Immature natural killer cell (primary cell): Measurements from ENCODE around the gene SMCO4. TPM values are rescaled to one million over a fixed set of nuclear protein-coding genes. Genes with fewer than 3 reads are reported as not detected.

Experiments
- DNase-seq, 3 donors: peaks; one replicate each; pipeline ENCODE4 v3.0.0; 2022; ENCODE audit warnings: mixed read lengths in 1 of 3
- H3K27ac Mint-ChIP-seq, 6 donors: one replicate each; pipeline ENCODE4 v1.8.0; 2020; ENCODE audit warnings: mixed read lengths in 6 of 6, mild to moderate bottlenecking in 5 of 6, inconsistent platforms in 4 of 6, moderate library complexity in 3 of 6
- H3K27me3 Mint-ChIP-seq, 3 donors: one replicate each; pipeline ENCODE4 v1.8.0; 2020 to 2021; ENCODE audit warnings: low read depth in 3 of 3, mild to moderate bottlenecking in 3 of 3, mixed read lengths in 3 of 3, moderate library complexity in 3 of 3, inconsistent platforms in 1 of 3
- H3K36me3 Mint-ChIP-seq, 3 donors: one replicate each; pipeline ENCODE4 v1.8.0; 2020; ENCODE audit warnings: mixed read lengths in 3 of 3, inconsistent platforms in 2 of 3, mild to moderate bottlenecking in 2 of 3
- H3K4me1 Mint-ChIP-seq, 2 donors: one replicate each; pipeline ENCODE4 v1.8.0; 2020; ENCODE audit warnings: inconsistent platforms in 2 of 2, mild to moderate bottlenecking in 2 of 2, mixed read lengths in 2 of 2, moderate library complexity in 1 of 2
- H3K4me3 Mint-ChIP-seq, 5 donors: one replicate each; pipeline ENCODE4 v1.8.0; 2020; ENCODE audit warnings: mild to moderate bottlenecking in 5 of 5, mixed read lengths in 5 of 5, inconsistent platforms in 3 of 5, moderate library complexity in 3 of 5
- H3K9me3 Mint-ChIP-seq, 6 donors: one replicate each; pipeline ENCODE4 v1.8.0; 2020; ENCODE audit warnings: mild to moderate bottlenecking in 6 of 6, mixed read lengths in 6 of 6, inconsistent platforms in 4 of 6, moderate library complexity in 3 of 6
- polyA plus RNA-seq, 3 donors: library from polyadenylated mRNA; unstranded; fragments of 300-500 nt; fragmentation: Illumina TruSeq; gene quantifications; one replicate each; pipeline ENCODE4 v1.2.3, GENCODE V29; 2021

SMCO4 gene
- polyA plus RNA-seq, 3 donors from 2014 or later: 10.2 to 11.1 (median 10.3) TPM

DNA sequence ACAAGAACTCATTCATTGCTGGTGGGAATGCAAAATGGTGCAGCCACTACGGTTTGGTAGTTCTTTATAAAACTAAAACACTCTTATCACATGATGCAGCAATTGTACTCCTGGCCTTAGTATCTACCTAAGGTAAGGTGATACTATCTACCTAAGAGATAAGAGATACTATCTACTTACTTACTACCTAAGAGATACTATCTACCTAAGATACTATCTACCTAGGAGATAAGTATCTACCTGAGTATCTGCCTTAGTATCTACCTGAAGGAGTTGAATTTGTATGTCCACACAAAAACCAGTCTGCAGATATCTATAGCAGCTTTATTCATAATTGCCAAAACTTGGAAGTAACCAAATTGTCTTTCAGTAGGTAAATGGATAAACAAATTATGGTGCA, 29.0 kb upstream of the SMCO4 start:
- H3K4me3 Mint-ChIP-seq: no peak overlapping the region
- peaks cover 0 to 2% (median 0%) of the 10 kb centered on the region in 3 donors for H3K27me3 Mint-ChIP-seq
- H3K27ac Mint-ChIP-seq: no peak overlapping the region
- H3K36me3 Mint-ChIP-seq: no peaks in the 10 kb centered on the region
- H3K4me1 Mint-ChIP-seq: no peaks in the 10 kb centered on the region
- H3K9me3 Mint-ChIP-seq: peaks cover 0 to 1% (median 0%) of the 10 kb centered on the region in 6 donors
- no peak for DNase-seq

DNA sequence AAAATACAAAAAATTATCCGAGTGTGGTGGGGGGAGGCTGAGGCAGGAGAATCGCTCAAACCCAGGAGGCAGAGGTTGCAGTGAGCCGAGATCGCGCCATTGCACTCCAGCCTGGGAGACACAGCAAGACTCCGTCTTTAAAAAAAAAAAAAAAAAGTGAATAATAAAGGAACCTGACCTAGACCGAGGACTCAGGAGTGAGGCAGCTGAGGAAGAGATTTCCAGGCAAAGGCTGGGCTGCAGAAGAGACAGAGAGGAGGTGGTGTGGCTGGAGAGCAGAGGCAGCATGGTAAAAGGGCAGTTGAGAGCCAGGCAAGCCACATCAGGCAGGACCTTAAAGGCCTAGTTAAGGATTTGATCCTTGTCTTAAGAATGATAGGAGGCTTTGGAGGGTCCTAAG, 28.4 kb upstream of the SMCO4 start:
- H3K36me3 Mint-ChIP-seq: no peaks in the 10 kb centered on the region
- H3K9me3 Mint-ChIP-seq: peaks cover 0 to 1% (median 0%) of the 10 kb centered on the region in 6 donors
- no peak overlapping the region for H3K27ac Mint-ChIP-seq
- no peak overlapping the region for H3K4me3 Mint-ChIP-seq
- no peaks in the 10 kb centered on the region for H3K4me1 Mint-ChIP-seq
- peaks cover 0 to 4% (median 2%) of the 10 kb centered on the region in 3 donors for H3K27me3 Mint-ChIP-seq
- DNase-seq: no peak

DNA sequence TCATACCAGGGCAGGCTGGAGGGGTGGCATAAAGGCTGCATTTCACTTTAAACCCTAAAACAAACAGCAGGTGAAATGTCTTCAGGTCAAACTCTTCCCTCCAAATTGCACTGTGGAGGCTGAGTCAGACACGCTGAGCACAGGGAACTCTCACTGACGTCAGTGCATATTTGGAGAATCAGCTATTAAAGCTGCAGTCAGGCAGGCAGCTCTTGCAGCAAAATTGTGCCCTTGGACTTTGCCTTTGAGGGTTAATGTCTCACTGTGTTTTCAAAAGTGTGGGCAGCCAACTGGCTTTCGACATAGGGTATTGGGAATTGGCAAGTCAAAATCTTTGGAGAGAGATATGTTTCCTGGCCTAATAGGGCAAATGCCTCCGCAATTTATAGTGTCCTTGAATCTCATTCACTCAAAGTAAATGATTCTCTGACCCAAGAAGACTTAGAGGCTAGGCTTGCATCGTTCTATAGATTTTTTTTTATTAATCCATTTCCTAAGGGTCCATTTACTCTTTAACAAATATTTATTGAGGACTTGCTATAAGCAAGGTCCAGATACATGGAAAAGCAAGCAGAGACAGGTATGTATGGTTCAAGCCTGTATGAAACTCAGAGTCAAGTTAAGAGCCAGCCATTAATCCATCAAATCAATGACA, 27.7 kb upstream of the SMCO4 start:
- DNase-seq: no peak
- Mint-ChIP-seq H3K4me1 (no peaks in the 10 kb centered on the region), H3K27ac (no peak overlapping the region), H3K4me3 (no peak overlapping the region), H3K36me3 (no peaks in the 10 kb centered on the region), H3K27me3 (peaks cover 0 to 4% (median 2%) of the 10 kb centered on the region in 3 donors), H3K9me3 (peaks cover 0 to 1% (median 0%) of the 10 kb centered on the region in 6 donors)

DNA sequence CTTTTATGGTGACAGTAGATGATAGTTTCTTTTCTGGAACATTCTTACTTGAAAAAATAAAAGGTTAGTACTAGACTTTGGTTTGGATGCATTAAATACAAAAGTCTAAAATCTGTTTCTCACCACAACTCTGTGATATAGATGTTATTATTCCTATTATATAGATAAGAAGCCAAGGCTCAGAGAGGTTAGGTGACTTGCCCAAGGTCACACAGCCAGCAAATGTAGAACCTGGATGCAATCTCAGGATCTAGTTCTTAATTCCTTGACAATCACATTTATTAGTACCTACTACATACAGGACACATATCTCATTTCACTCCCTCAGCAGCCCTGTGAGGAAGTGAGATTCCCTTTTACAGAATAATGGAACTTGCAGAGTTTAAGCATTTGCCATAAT, 26.3 kb upstream of the SMCO4 start:
- Mint-ChIP-seq H3K4me3 (no peak overlapping the region), H3K4me1 (no peaks in the 10 kb centered on the region), H3K9me3 (peaks cover 0 to 1% (median 0%) of the 10 kb centered on the region in 6 donors), H3K27me3 (peaks cover 0 to 5% (median 0%) of the 10 kb centered on the region in 3 donors), H3K36me3 (no peaks in the 10 kb centered on the region), H3K27ac (no peak overlapping the region)
- no peak for DNase-seq

DNA sequence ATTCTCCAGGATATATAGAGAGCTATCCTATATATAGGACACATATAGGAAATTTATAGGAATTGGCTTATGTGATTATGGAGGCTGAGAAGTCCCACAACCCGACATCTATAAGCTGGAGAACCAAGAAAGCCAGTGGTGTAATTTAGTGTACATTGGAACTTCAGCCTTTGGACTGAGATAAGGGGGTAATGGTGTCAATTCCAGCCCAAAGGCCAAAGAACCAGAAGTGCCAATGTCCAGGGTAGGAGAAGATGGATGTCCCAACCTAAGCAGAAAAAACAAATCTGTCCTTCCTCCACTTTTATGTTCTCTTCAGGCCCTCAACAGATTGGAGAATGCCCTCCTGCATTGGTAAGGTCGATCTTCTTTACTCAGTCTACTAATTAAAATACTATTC, 25.5 kb upstream of the SMCO4 start:
- Mint-ChIP-seq H3K4me1 (no peaks in the 10 kb centered on the region), H3K9me3 (peaks cover 0 to 1% (median 0%) of the 10 kb centered on the region in 6 donors), H3K4me3 (no peak overlapping the region), H3K36me3 (no peaks in the 10 kb centered on the region), H3K27ac (no peak overlapping the region), H3K27me3 (peaks cover 0 to 5% (median 2%) of the 10 kb centered on the region in 3 donors)
- no peak for DNase-seq

DNA sequence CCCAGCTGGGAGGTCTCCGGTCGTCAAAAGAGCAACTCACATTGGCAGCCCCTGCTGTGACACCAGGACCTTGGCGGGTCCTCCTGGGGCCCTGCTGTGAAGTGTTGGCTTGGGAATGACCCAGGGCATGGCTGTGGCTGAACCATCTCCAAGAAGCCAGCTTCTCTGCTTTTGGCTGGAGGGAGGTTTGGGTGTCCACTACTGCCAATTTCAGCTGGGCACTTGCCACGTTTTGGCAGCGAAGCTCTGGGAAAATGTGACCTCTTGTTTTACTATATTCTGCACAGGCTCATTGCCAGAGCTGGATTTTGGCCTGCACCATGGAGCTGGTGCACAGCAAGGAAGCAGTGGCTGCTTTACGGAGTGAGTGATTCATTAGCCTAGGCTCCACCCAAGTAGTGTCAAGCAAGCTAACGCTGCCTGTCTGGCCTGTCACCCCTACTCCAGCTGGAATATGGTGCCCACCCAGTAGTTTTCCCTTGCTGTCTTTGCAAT, 24.3 kb upstream of the SMCO4 start:
- DNase-seq: no peak
- Mint-ChIP-seq H3K27me3 (peaks cover 0 to 6% (median 5%) of the 10 kb centered on the region in 3 donors), H3K27ac (no peak overlapping the region), H3K9me3 (peaks cover 0 to 1% (median 0%) of the 10 kb centered on the region in 6 donors), H3K36me3 (no peaks in the 10 kb centered on the region), H3K4me3 (no peak overlapping the region), H3K4me1 (no peaks in the 10 kb centered on the region)

DNA sequence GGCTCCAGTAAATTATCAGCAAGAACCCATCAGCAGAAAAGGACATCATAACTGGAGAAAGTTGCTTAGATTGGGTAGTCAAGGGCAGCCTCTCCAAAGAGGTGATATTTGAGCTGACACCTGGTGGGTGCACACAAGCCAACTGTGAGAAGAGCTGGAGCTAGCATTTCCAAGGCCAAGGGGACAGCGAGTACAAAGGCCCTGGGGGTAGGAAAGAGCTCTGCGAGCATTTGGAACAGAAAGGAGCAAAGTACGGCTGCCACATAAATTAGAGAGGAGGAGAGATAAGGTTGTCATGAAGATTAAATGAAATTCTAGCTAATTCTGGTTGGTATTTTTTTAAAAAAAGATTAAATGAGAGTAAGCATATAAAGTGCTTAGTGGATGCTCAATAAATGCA, 21.7 kb upstream of the SMCO4 start:
- H3K27me3 Mint-ChIP-seq: peaks cover 0 to 6% (median 5%) of the 10 kb centered on the region in 3 donors
- H3K9me3 Mint-ChIP-seq: peaks cover 0 to 1% (median 0%) of the 10 kb centered on the region in 6 donors
- no peak overlapping the region for H3K27ac Mint-ChIP-seq
- H3K4me1 Mint-ChIP-seq: no peaks in the 10 kb centered on the region
- no peak for DNase-seq
- no peaks in the 10 kb centered on the region for H3K36me3 Mint-ChIP-seq
- no peak overlapping the region for H3K4me3 Mint-ChIP-seq

DNA sequence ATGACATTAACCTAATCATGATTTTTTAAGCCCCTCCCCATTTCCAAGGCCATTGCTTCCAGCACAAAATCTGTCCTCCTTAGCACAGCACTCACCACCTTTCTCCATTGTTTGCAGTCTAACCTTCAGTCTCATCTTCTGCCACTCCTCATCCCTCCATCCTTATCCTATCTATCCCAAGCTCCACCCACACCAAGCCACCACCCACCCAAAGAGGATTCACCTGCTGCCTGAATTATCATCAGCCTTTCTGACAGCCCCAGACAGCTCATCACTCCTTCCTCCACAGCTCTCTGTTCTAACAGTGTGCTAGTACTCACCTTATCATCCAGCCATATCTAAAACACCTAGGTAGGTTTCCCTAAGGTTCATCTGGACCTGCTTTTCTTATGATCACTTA, 20.7 kb upstream of the SMCO4 start:
- Mint-ChIP-seq H3K27ac (no peak overlapping the region), H3K9me3 (peaks cover 0 to 1% (median 0%) of the 10 kb centered on the region in 6 donors), H3K4me3 (no peak overlapping the region), H3K27me3 (peaks cover 0 to 6% (median 5%) of the 10 kb centered on the region in 3 donors), H3K36me3 (no peaks in the 10 kb centered on the region), H3K4me1 (no peaks in the 10 kb centered on the region)
- no peak for DNase-seq

DNA sequence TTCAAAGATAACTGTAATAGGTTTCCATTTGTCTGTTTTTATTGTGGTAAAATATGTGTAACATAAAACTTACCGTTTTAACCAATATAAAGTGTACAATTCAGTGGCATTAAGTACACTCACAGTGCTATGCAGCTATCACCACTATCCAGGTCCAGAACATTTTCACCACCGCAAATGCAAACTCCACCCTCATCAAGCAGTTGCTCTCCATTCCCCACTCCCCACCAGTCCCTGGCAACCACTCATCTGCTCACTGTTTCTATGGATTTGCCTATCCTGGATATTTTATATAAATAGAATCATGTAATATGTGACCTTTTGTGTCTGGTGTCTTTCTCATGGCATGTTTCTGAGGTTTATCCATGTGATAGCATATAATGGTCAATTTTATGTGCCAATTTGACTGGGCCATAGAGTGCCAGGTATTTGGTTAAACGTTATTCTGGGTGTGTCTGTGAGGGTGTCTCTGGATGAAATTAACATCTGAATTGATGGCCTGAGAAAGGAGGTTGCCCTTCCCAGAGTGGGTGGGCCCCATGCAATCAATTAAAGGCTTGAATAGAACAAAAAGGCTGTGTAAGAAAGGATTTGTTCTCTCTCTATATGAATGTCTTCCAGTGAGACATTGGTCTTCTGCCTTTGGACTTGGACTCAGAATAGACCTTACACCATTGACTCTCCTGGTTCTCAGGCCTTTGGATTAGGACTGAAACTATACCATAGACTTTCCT, 17.2 kb upstream of the SMCO4 start:
- DNase-seq: no peak
- H3K27me3 Mint-ChIP-seq: peaks cover 0 to 11% (median 1%) of the 10 kb centered on the region in 3 donors
- no peaks in the 10 kb centered on the region for H3K36me3 Mint-ChIP-seq
- no peaks in the 10 kb centered on the region for H3K9me3 Mint-ChIP-seq
- no peak overlapping the region for H3K27ac Mint-ChIP-seq
- no peaks in the 10 kb centered on the region for H3K4me1 Mint-ChIP-seq
- H3K4me3 Mint-ChIP-seq: no peak overlapping the region

DNA sequence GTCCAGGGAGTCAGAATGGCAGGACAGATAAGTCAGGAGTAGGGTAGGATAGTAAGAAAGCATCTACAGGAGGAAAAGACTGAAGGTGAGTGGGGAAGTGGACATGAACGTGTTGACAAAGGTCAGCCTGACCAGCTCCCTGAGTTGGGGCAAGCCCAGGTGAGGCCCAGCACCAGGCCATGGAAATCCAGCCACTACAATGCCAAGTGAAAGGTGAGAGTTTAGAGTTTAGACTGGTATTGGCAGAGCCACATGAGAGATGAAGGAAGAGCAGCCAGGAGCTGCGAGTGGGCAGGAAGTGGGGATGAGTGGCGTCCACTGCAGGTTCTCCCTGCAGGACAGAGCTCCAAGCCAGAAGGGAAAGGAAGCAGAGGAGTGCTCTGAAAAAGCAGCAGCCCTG, 16.5 kb upstream of the SMCO4 start:
- no peak overlapping the region for H3K27ac Mint-ChIP-seq
- no peaks in the 10 kb centered on the region for H3K36me3 Mint-ChIP-seq
- no peaks in the 10 kb centered on the region for H3K9me3 Mint-ChIP-seq
- peaks cover 0 to 18% (median 1%) of the 10 kb centered on the region in 3 donors for H3K27me3 Mint-ChIP-seq
- no peak for DNase-seq
- H3K4me3 Mint-ChIP-seq: no peak overlapping the region
- H3K4me1 Mint-ChIP-seq: no peaks in the 10 kb centered on the region

DNA sequence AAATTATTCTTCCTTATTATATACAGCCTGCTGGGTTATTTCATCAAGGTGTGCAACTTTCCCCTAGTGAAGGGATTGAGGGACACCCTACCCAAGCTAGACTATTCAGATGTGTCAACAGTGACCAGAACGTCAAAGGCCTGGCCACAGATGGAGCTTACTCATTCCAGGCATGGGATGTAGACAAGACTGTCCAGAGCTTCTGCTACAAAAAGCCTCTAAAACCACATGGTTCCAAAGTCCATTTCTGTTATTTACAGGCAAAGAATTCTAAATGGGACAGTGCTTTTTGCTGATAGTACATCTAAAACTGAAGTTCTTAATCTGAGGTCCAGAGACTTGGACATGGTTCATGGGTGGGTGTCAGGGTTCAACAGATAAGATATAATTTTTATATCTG, 9.7 kb upstream of the SMCO4 start:
- H3K4me1 Mint-ChIP-seq: no peaks in the 10 kb centered on the region
- H3K9me3 Mint-ChIP-seq: no peaks in the 10 kb centered on the region
- H3K27ac Mint-ChIP-seq: no peak overlapping the region
- no peak overlapping the region for H3K4me3 Mint-ChIP-seq
- H3K36me3 Mint-ChIP-seq: no peaks in the 10 kb centered on the region
- H3K27me3 Mint-ChIP-seq: peaks cover 0 to 14% (median 5%) of the 10 kb centered on the region in 3 donors
- DNase-seq: no peak

DNA sequence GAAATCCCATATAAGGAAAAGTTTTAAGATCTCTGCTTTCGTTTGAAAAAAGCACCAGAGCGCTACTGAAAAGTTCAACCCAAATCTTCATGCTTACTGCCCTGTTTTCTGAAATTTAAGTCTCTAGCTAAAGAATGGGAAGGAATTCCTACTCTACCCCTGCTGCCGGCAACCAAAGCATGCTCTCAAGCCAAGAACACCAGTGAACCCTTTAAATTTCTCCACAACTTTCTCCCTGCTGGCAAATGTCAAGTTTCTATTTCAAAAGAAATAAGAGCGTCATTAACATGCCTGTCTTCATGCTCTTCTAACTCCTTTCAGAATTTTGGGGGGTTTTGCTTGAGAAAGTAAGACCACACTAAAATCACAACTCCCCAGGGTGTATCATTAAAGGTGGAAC, 6.8 kb upstream of the SMCO4 start:
- Mint-ChIP-seq H3K27me3 (peaks cover 0 to 5% (median 5%) of the 10 kb centered on the region in 3 donors), H3K9me3 (no peaks in the 10 kb centered on the region), H3K4me1 (no peaks in the 10 kb centered on the region), H3K4me3 (no peak overlapping the region), H3K27ac (no peak overlapping the region), H3K36me3 (peaks cover 0 to 3% (median 0%) of the 10 kb centered on the region in 3 donors)
- no peak for DNase-seq

DNA sequence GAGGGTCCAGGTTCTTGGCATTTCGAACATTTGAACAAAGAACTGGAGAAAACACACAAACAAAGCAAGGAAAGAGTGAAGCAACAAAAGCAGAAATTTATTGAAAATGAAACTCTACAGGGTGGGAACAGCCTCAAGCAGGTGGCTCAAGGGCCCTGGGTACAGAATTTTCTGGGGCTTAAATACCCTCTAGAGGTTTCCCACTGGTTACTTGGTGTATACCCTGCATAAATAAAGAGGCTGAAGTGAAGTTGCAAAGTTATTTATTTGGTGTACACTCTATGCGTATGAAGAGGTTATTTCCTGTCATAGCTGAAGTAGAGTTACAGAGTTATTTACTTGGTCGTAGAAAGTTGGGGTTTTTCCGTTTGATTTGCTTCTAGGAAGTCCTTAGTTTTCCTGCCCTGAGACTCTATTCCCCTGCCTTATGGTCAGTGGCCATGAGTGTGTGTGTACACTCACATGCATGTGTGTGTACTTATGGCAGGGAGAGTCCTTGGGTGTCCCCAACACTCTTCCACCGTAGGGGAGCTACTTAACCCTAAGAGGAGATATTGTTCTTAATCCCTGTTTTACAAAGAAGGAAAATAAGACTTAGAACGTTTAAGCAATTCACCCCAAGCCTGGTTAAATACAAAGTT, 5.6 kb upstream of the SMCO4 start:
- H3K4me1 Mint-ChIP-seq: peaks cover 8 to 10% of the 10 kb centered on the region in 2 donors
- no peak overlapping the region for H3K27ac Mint-ChIP-seq
- no peaks in the 10 kb centered on the region for H3K9me3 Mint-ChIP-seq
- peaks cover 0 to 5% (median 2%) of the 10 kb centered on the region in 3 donors for H3K27me3 Mint-ChIP-seq
- DNase-seq: no peak
- H3K36me3 Mint-ChIP-seq: peaks cover 0 to 3% (median 0%) of the 10 kb centered on the region in 3 donors
- no peak overlapping the region for H3K4me3 Mint-ChIP-seq

DNA sequence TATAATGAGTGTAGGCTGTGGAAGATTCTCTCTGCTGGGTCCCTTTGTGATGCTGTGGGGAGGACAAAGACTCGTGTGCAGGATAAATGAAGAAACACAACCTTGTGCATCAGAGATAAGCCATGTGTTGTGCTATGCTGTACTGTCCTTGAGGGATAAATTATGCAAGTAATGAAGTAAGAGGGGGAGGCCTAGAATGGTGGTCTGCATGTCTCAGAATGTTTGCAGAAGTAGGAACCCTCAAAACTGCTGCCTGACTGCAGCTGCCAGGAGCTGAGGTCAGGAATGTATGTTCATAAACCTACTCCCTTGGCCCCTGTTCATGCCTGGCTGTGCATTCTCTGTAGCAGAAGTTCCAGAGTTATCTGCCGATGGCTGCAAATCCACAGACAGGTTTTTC, 4.6 kb upstream of the SMCO4 start:
- Mint-ChIP-seq H3K4me3 (no peak overlapping the region), H3K4me1 (peaks cover 13 to 15% of the 10 kb centered on the region in 2 donors), H3K36me3 (peaks cover 0 to 3% (median 0%) of the 10 kb centered on the region in 3 donors), H3K27me3 (peaks cover 6 to 7% (median 6%) of the 10 kb centered on the region in 3 donors), H3K27ac (no peak overlapping the region), H3K9me3 (no peaks in the 10 kb centered on the region)
- DNase-seq: no peak
